ENCODE data around the gene ING1. TPM values are rescaled to one million over a fixed set of nuclear protein-coding genes. Genes with fewer than 3 reads are reported as not detected.

Gene ING1
- total RNA-seq, 2 experiments from 2014 or later = 19.6 to 19.7 TPM

DNA sequence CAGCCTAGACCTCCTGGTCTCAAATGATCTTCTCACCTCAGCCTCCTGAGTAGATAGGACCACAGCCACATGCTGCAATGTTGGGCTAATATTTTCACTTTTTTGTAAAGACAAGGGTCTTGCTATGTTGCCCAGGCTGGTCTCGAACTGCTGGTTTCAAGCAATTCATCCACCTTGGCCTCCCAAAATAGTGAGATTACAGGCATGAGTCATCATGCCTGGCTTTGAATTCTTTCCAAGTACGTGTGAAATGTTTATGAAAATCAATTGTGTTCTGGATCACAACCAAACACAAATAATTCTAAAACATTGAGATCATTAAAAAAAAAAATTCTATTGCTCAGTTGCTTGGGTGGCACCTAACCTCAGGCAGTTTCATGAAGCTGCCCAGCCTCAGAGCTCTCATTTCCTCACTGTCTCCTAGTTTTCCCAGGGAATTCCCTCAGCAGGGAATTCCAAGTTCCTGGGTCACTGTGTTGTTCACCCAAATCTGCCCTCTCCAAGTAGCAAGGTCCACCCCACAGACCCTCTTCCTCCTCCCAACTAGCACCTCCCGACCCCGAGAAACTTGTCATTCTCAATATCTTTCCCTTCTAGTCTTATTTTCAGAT, 44.8 kb downstream of the ING1 start:
- Mint-ChIP-seq H3K4me1 (no peaks in the 10 kb centered on the region), H3K27ac (no peak overlapping the region), H3K27me3 (peaks cover 15% of the 10 kb centered on the region), H3K4me3 (no peak overlapping the region), H3K9me3 (ENCODE audit: low read depth) (no peaks in the 10 kb centered on the region), H3K36me3 (ENCODE audit: low read depth) (no peaks in the 10 kb centered on the region)
- no peak for DNase-seq
- no peak for ATAC-seq
- CTCF ChIA-PET = no interaction called here
- intact Hi-C loops (cut with DNase I, micrococcal nuclease) = no loop called here
- POLR2A ChIA-PET = interaction anchor here (0.6 kb wide), 1 partner anchor 149 kb away, joined by 3 read pairs; no protein-coding TSS in a partner anchor

DNA sequence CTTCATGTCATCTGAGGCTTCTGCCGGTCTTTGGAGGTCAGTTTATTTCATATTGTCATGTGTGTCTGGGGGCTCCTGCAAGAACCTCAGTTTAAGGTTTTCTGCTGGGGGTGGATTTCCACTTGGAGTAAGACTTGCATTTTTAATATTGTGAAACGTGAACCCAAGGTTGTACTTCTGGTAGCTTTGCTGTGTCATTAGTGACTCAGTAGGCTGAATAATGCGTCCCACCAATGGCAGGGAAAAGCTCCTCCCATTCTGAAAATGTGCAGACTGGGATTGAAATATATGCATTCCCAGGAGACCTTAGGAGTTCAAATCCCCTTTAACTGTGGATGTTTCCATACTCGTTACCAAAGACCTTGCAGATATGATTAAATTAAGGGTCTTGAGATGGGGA, 46.2 kb downstream of the ING1 start:
- CTCF ChIA-PET = no interaction called here
- intact Hi-C loops (cut with DNase I, micrococcal nuclease) = no loop called here

DNA sequence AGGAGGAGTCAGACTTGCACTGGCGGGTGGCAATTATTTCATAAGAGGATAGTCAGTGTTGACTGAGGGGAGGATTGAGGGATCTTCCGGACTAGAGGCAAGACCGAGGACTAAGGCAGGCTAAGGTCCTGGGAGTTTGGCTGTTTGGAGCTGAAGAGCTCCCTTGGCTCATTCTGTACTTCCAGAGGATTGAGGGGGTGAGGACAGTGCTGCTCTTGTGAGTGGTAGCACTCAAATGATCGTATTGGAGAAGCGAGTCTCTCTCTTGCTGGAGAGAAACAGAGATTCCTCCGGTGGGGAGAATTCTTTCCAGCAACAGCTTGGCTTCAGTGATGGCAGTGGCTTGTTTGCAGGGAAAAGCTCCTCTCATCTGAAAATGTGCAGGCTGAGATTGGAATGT, 47.1 kb downstream of the ING1 start:
- DNase-seq (no peak), ATAC-seq (no peak)
- no peaks in the 10 kb centered on the region for H3K36me3 Mint-ChIP-seq (ENCODE audit: low read depth)
- H3K27me3 Mint-ChIP-seq = peaks cover 19% of the 10 kb centered on the region
- H3K9me3 Mint-ChIP-seq (ENCODE audit: low read depth) = no peaks in the 10 kb centered on the region
- H3K4me3 Mint-ChIP-seq = no peak overlapping the region
- intact Hi-C loops (cut with DNase I, micrococcal nuclease) = no loop called here
- H3K4me1 Mint-ChIP-seq = no peaks in the 10 kb centered on the region
- ChIA-PET POLR2A (no interaction called here), CTCF (interaction anchor here (0.7 kb wide), 1 partner anchor 142 kb away, joined by 3 read pairs; no protein-coding TSS in a partner anchor)
- H3K27ac Mint-ChIP-seq = no peak overlapping the region

More for the DNA sequence above, 46.2 kb downstream of the ING1 start:
- POLR2A ChIA-PET = no interaction called here
- Mint-ChIP-seq H3K9me3 (ENCODE audit: low read depth) (no peaks in the 10 kb centered on the region), H3K4me3 (no peak overlapping the region), H3K4me1 (no peaks in the 10 kb centered on the region), H3K27ac (no peak overlapping the region), H3K27me3 (peaks cover 19% of the 10 kb centered on the region), H3K36me3 (ENCODE audit: low read depth) (no peaks in the 10 kb centered on the region)
- DNase-seq (no peak), ATAC-seq (no peak)

DNA sequence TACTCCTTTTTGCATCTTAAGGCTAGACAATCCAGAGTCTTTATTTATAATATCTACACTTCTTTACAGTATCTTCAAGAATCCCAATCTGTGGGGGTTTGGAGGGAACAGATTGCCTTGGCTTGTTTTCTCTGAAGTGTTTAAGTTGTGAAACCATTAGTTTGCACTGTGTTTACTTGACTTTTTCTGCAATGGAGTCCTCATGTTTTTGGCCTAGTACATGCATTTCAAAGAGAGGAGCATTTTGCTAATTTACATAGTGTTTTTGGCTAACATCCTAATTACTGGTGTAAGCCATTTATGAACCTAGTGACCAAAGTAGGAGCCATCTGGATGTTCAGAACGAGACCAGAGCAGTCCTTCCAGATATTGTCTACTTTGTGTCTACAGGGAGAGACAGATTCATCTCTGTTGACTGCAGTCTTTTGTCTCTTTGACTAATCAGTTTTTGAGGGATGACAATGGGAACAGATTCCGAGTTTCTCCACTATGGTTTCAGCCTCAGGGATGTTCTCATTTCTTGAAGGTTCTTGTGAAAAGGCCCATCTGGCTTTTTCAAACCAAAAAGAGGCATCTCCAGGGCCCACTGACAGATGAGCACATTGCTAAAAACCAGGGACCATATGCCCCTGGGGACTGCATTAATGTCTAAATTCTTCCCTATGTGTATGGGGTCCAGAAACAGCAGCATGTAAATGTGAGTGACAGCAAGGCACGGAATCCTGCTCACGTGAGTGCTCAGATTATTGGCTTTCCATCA, 53.4 kb downstream of the ING1 start:
- ATAC-seq = no peak
- H3K9me3 Mint-ChIP-seq (ENCODE audit: low read depth) = no peaks in the 10 kb centered on the region
- no peak for DNase-seq
- H3K27ac Mint-ChIP-seq = no peak overlapping the region
- intact Hi-C loops (cut with DNase I, micrococcal nuclease) = no loop called here
- POLR2A ChIA-PET = no interaction called here
- CTCF ChIA-PET = no interaction called here
- no peaks in the 10 kb centered on the region for H3K36me3 Mint-ChIP-seq (ENCODE audit: low read depth)
- no peaks in the 10 kb centered on the region for H3K4me1 Mint-ChIP-seq
- peaks cover 11% of the 10 kb centered on the region for H3K27me3 Mint-ChIP-seq
- no peak overlapping the region for H3K4me3 Mint-ChIP-seq

DNA sequence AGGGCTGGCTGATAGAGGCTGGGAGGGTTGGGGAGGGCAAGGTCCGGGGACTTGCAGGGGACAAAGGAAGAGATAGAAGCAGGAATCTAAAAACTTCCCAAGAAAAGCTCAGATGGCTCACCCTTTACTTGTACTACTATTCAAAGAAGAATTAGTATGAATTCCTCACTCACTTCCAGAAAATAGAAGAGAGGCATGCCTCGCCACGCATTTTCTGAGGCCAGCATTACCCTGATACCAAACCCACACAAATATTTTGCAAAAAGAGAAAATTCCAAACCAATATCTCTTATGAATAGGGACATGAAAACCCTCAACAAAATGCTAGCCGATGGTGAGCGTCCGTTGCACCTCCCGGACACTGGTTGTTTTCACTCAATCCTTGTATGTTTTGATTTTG, 54.0 kb downstream of the ING1 start:
- Mint-ChIP-seq H3K4me3 (no peak overlapping the region), H3K36me3 (ENCODE audit: low read depth) (no peaks in the 10 kb centered on the region), H3K27ac (no peak overlapping the region), H3K27me3 (peaks cover 12% of the 10 kb centered on the region), H3K4me1 (no peaks in the 10 kb centered on the region), H3K9me3 (ENCODE audit: low read depth) (no peaks in the 10 kb centered on the region)
- ChIA-PET POLR2A (no interaction called here), CTCF (interaction anchor here (0.6 kb wide), 1 partner anchor 53 kb away, joined by 3 read pairs; no protein-coding TSS in a partner anchor)
- intact Hi-C loops (cut with DNase I, micrococcal nuclease) = no loop called here
- ATAC-seq (no peak), DNase-seq (no peak)

DNA sequence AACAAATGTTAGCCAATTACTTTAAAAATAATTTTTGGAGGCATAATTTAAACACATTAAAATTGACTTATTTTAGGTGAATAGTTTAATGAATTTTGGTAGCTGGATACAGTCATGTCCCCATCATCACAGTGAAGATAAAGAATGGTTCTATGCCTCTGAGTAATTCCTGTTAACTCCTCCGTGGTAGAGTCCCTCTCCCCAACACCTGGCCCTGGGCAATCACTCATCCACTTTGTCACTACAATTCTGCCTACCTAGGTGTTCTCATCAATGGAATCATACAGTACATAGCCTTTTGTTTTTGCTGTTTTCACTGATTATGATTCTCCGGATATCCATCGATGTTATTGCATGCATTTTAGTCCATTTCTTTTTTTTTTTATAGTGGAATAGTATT, 55.6 kb downstream of the ING1 start:
- Mint-ChIP-seq H3K36me3 (ENCODE audit: low read depth) (no peaks in the 10 kb centered on the region), H3K27ac (no peak overlapping the region), H3K9me3 (ENCODE audit: low read depth) (no peaks in the 10 kb centered on the region), H3K4me3 (no peak overlapping the region), H3K4me1 (no peaks in the 10 kb centered on the region), H3K27me3 (peaks cover 10% of the 10 kb centered on the region)
- POLR2A ChIA-PET = no interaction called here
- CTCF ChIA-PET = no interaction called here
- intact Hi-C loops (cut with DNase I, micrococcal nuclease) = no loop called here
- DNase-seq (no peak), ATAC-seq (no peak)

DNA sequence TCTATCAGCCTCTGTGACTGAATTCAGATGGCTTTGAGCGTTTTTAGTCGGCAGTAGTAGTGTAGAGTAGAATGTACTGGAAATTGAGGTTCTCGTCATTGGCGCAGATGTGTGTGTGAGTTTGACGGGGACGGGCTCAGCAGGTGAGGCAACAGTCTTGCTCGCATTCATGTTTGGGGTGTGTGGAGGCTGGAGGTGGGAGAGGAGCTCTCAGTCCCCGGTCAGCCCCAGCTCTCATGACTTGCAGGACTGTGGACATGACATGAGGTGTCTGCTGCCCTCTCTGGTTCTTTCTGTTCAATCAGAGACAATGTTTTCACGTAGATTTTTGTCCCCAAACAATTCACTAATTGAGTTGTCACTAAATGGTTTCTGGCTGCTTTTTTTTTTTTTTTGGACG, 57.2 kb downstream of the ING1 start:
- Mint-ChIP-seq H3K9me3 (ENCODE audit: low read depth) (no peaks in the 10 kb centered on the region), H3K4me3 (no peak overlapping the region), H3K27me3 (peaks cover 6% of the 10 kb centered on the region), H3K4me1 (no peaks in the 10 kb centered on the region), H3K36me3 (ENCODE audit: low read depth) (no peaks in the 10 kb centered on the region), H3K27ac (no peak overlapping the region)
- ATAC-seq = no peak
- CTCF ChIA-PET = interaction anchor here (0.6 kb wide), 1 partner anchor 547 kb away, joined by 3 read pairs; no protein-coding TSS in a partner anchor
- intact Hi-C loops (cut with DNase I, micrococcal nuclease) = no loop called here
- POLR2A ChIA-PET = interaction anchor here (0.6 kb wide), 1 partner anchor 199 kb away, joined by 4 read pairs; no protein-coding TSS in a partner anchor
- DNase-seq = no peak

DNA sequence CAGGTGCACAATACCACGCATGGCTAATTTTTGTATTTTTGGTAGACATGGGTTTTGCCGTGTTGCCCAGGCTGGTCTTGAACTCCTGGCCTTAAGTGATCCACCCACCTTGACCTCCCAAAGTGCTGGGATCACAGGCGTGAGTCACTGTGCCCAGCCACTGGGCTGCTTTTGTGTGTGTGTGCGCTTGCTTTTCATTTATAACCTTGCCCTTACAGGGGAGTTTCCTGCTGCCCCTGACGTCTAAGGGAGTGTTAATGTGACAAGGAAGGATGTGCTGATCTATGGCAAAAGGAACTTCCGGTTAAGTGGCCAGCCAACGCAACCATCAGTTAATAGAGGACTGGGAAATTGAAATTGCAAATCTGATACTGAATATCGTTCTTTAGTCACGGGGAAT, 57.7 kb downstream of the ING1 start:
- no peak for ATAC-seq
- intact Hi-C loops (cut with DNase I, micrococcal nuclease) = no loop called here
- no peak overlapping the region for H3K27ac Mint-ChIP-seq
- ChIA-PET CTCF (interaction anchor here (0.7 kb wide), 1 partner anchor 285 kb away, joined by 3 read pairs; no protein-coding TSS in a partner anchor), POLR2A (no interaction called here)
- DNase-seq = no peak
- H3K4me1 Mint-ChIP-seq = no peaks in the 10 kb centered on the region
- H3K27me3 Mint-ChIP-seq = peaks cover 6% of the 10 kb centered on the region
- no peak overlapping the region for H3K4me3 Mint-ChIP-seq
- H3K9me3 Mint-ChIP-seq (ENCODE audit: low read depth) = no peaks in the 10 kb centered on the region
- H3K36me3 Mint-ChIP-seq (ENCODE audit: low read depth) = no peaks in the 10 kb centered on the region

DNA sequence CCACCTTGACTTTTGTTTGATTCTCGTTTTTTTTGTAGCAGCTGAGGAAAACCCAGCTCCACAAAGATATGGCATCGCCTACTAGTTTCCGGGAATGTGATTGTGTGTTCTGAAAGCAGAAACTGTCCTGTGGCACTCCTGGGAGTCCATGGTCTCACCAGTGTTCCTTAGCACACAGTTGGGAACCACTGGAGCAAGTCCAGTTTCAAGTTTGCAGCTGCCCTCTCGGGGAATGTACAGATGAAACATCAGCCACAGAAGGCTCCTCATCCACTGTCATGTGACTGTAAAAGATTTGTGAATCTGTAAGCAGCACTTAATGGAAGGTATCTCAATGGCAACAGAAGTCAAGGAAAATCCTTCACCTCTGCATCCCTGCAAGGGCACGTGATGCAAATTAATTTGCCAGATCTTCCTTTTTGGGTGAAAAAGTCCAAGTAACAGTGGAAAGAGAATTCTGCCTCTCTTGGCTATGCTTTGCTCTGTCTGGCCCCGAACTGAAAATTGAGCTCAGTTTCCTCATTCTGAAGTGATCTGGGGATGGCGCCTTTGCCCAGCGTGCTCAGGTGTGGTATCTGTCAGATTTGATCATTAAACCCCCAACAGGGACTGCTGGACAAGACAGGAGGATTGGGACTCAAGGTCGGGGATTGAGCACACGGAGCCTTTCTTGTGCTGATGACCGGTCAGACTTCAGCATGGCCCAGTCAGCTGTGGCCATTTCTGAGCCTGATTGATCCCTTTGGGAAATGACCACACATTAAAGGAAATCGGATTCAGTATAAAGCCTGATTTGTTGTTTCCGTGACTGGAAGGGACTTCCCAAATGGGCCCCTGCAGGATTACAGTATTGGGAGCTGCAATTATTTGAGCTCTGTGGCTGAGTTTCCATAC, 58.8 kb downstream of the ING1 start:
- Mint-ChIP-seq H3K9me3 (ENCODE audit: low read depth) (no peaks in the 10 kb centered on the region), H3K27me3 (peaks cover 6% of the 10 kb centered on the region), H3K36me3 (ENCODE audit: low read depth) (no peaks in the 10 kb centered on the region), H3K4me1 (no peaks in the 10 kb centered on the region), H3K27ac (no peak overlapping the region), H3K4me3 (no peak overlapping the region)
- ChIA-PET CTCF (interaction anchor here (0.7 kb wide), 1 partner anchor 286 kb away, joined by 3 read pairs; no protein-coding TSS in a partner anchor), POLR2A (interaction anchor here (0.6 kb wide), 1 partner anchor 211 kb away, joined by 3 read pairs; the partner anchor contains the start of gene RAB20)
- DNase-seq (no peak), ATAC-seq (no peak)
- intact Hi-C loops (cut with DNase I, micrococcal nuclease) = no loop called here
